ENCODE results near the gene RAB11FIP5. TPM values are rescaled to one million over a fixed set of nuclear protein-coding genes. Genes with fewer than 3 reads are reported as not detected.
"Not testable (repeated sequence)": the region's sequence is repeated elsewhere in the genome, so short reads cannot be mapped to it uniquely, and the experiment has no call there.

The RAB11FIP5 gene
- polyA plus RNA-seq, 4 donors = 5.1 to 37.3 (median 8.3) TPM

GRCh38 chr2:73069855-73070642 is 42.7 kb downstream of the RAB11FIP5 start:
- no peak for FAIRE-seq
- H3K36me3 ChIP-seq (ENCODE audit: control insufficient read depth in 3 of 3, insufficient read depth in 2 of 3, low read depth in 1 of 3, low read length in 3 of 3) = peaks cover 0 to 20% (median 0%) of the 10 kb centered on the region in 3 donors
- H3K4me3 ChIP-seq (ENCODE audit: low read depth in 1 of 3, low read length in 3 of 3) = peak overlapping the region; percentile 72 to 98 (median 97)
- DNase-seq = peak; percentile 28 to 31
- 6 to 15% (median 11%) methylated on average over 29 of the region's 29 CpGs for WGBS, 3 donors
- peaks cover 0 to 7% (median 0%) of the 10 kb centered on the region in 3 donors for H3K4me1 ChIP-seq (ENCODE audit: control insufficient read depth in 3 of 3, insufficient read depth in 2 of 3, low read depth in 1 of 3, low read length in 2 of 3)
- peak overlapping the region in 2 of 3 donors; percentile 84 to 99 for H3K27ac ChIP-seq (ENCODE audit: low read depth in 1 of 3, low read length in 2 of 3)
- no peaks in the 10 kb centered on the region for H3K9me3 ChIP-seq (ENCODE audit: control insufficient read depth in 2 of 2, insufficient read depth in 1 of 2, low read depth in 1 of 2, low read length in 1 of 2)
- no peaks in the 10 kb centered on the region for H3K27me3 ChIP-seq (ENCODE audit: control insufficient read depth in 3 of 3, insufficient read depth in 3 of 3, low read length in 3 of 3)

GRCh38 chr2:73069041-73069854 is 43.5 kb downstream of the RAB11FIP5 start:
- FAIRE-seq (no peak), DNase-seq (peak in 1 of 2 donors; percentile 4)
- WGBS, 3 donors = 36 to 61% (median 49%) methylated on average over 7 of the region's 7 CpGs
- Histone ChIP-seq H3K27me3 (ENCODE audit: control insufficient read depth in 3 of 3, insufficient read depth in 3 of 3, low read length in 3 of 3) (no peaks in the 10 kb centered on the region), H3K9me3 (ENCODE audit: control insufficient read depth in 2 of 2, insufficient read depth in 1 of 2, low read depth in 1 of 2, low read length in 1 of 2) (no peaks in the 10 kb centered on the region), H3K27ac (ENCODE audit: low read depth in 1 of 3, low read length in 2 of 3) (no peak overlapping the region), H3K36me3 (ENCODE audit: control insufficient read depth in 3 of 3, insufficient read depth in 2 of 3, low read depth in 1 of 3, low read length in 3 of 3) (peaks cover 0 to 12% (median 0%) of the 10 kb centered on the region in 3 donors), H3K4me1 (ENCODE audit: control insufficient read depth in 3 of 3, insufficient read depth in 2 of 3, low read depth in 1 of 3, low read length in 2 of 3) (peaks cover 0 to 11% (median 0%) of the 10 kb centered on the region in 3 donors), H3K4me3 (ENCODE audit: low read depth in 1 of 3, low read length in 3 of 3) (peak overlapping the region in 2 of 3 donors; percentile 97 to 98)

GRCh38 chr2:73068147-73068546 is 44.6 kb downstream of the RAB11FIP5 start:
- Histone ChIP-seq H3K36me3 (ENCODE audit: control insufficient read depth in 3 of 3, insufficient read depth in 2 of 3, low read depth in 1 of 3, low read length in 3 of 3) (peaks cover 0 to 2% (median 0%) of the 10 kb centered on the region in 3 donors), H3K27me3 (ENCODE audit: control insufficient read depth in 3 of 3, insufficient read depth in 3 of 3, low read length in 3 of 3) (no peaks in the 10 kb centered on the region), H3K9me3 (ENCODE audit: control insufficient read depth in 2 of 2, insufficient read depth in 1 of 2, low read depth in 1 of 2, low read length in 1 of 2) (no peaks in the 10 kb centered on the region), H3K4me1 (ENCODE audit: control insufficient read depth in 3 of 3, insufficient read depth in 2 of 3, low read depth in 1 of 3, low read length in 2 of 3) (peaks cover 0 to 16% (median 0%) of the 10 kb centered on the region in 3 donors), H3K27ac (ENCODE audit: low read depth in 1 of 3, low read length in 2 of 3) (no peak overlapping the region), H3K4me3 (ENCODE audit: low read depth in 1 of 3, low read length in 3 of 3) (no peak overlapping the region)
- DNase-seq (no peak), FAIRE-seq (no peak)
- WGBS, 3 donors = 83 to 92% (median 91%) methylated on average over 2 of the region's 2 CpGs

- 89 to 93% (median 92%) methylated on average over 2 of the region's 2 CpGs for WGBS, 3 donors
Measured at GRCh38 chr2:73067043-73067442, 45.7 kb downstream of the RAB11FIP5 start.

GRCh38 chr2:73065070-73065469 is 47.7 kb downstream of the RAB11FIP5 start:
- not testable (repeated sequence) for FAIRE-seq

More at GRCh38 chr2:73067043-73067442, 45.7 kb downstream of the RAB11FIP5 start:
- Histone ChIP-seq H3K9me3 (ENCODE audit: control insufficient read depth in 2 of 2, insufficient read depth in 1 of 2, low read depth in 1 of 2, low read length in 1 of 2) (no peaks in the 10 kb centered on the region), H3K27ac (ENCODE audit: low read depth in 1 of 3, low read length in 2 of 3) (no peak overlapping the region), H3K4me3 (ENCODE audit: low read depth in 1 of 3, low read length in 3 of 3) (no peak overlapping the region), H3K4me1 (ENCODE audit: control insufficient read depth in 3 of 3, insufficient read depth in 2 of 3, low read depth in 1 of 3, low read length in 2 of 3) (peaks cover 0 to 16% (median 0%) of the 10 kb centered on the region in 3 donors), H3K27me3 (ENCODE audit: control insufficient read depth in 3 of 3, insufficient read depth in 3 of 3, low read length in 3 of 3) (no peaks in the 10 kb centered on the region), H3K36me3 (ENCODE audit: control insufficient read depth in 3 of 3, insufficient read depth in 2 of 3, low read depth in 1 of 3, low read length in 3 of 3) (peaks cover 0 to 5% (median 0%) of the 10 kb centered on the region in 3 donors)
- DNase-seq = no peak
- FAIRE-seq = no peak

GRCh38 chr2:73063909-73064875 is 48.6 kb downstream of the RAB11FIP5 start:
- H3K27me3 ChIP-seq (ENCODE audit: control insufficient read depth in 3 of 3, insufficient read depth in 3 of 3, low read length in 3 of 3) = no peaks in the 10 kb centered on the region
- no peak overlapping the region for H3K4me3 ChIP-seq (ENCODE audit: low read depth in 1 of 3, low read length in 3 of 3)
- H3K4me1 ChIP-seq (ENCODE audit: control insufficient read depth in 3 of 3, insufficient read depth in 2 of 3, low read depth in 1 of 3, low read length in 2 of 3) = peaks cover 0 to 10% (median 0%) of the 10 kb centered on the region in 3 donors
- peaks cover 0 to 6% (median 0%) of the 10 kb centered on the region in 3 donors for H3K36me3 ChIP-seq (ENCODE audit: control insufficient read depth in 3 of 3, insufficient read depth in 2 of 3, low read depth in 1 of 3, low read length in 3 of 3)
- no peaks in the 10 kb centered on the region for H3K9me3 ChIP-seq (ENCODE audit: control insufficient read depth in 2 of 2, insufficient read depth in 1 of 2, low read depth in 1 of 2, low read length in 1 of 2)
- peak overlapping the region in 1 of 3 donors; percentile 57 for H3K27ac ChIP-seq (ENCODE audit: low read depth in 1 of 3, low read length in 2 of 3)
- 31 to 70% (median 45%) methylated on average over 8 of the region's 8 CpGs for WGBS, 3 donors
- FAIRE-seq (no peak), DNase-seq (peak; percentile 20 to 51)

More at GRCh38 chr2:73065070-73065469, 47.7 kb downstream of the RAB11FIP5 start:
- H3K36me3 ChIP-seq (ENCODE audit: control insufficient read depth in 3 of 3, insufficient read depth in 2 of 3, low read depth in 1 of 3, low read length in 3 of 3); H3K9me3 ChIP-seq (ENCODE audit: control insufficient read depth in 2 of 2, insufficient read depth in 1 of 2, low read depth in 1 of 2, low read length in 1 of 2); H3K27me3 ChIP-seq (ENCODE audit: control insufficient read depth in 3 of 3, insufficient read depth in 3 of 3, low read length in 3 of 3); H3K4me3 ChIP-seq (ENCODE audit: low read depth in 1 of 3, low read length in 3 of 3); DNase-seq; H3K27ac ChIP-seq (ENCODE audit: low read depth in 1 of 3, low read length in 2 of 3): not testable (repeated sequence)
- WGBS, 3 donors = 97 to 98% (median 97%) methylated on average over 5 of the region's 5 CpGs
- H3K4me1 ChIP-seq (ENCODE audit: control insufficient read depth in 3 of 3, insufficient read depth in 2 of 3, low read depth in 1 of 3, low read length in 2 of 3) = peaks cover 0 to 16% (median 0%) of the 10 kb centered on the region in 3 donors

GRCh38 chr2:73063472-73063871 is 49.3 kb downstream of the RAB11FIP5 start:
- DNase-seq (no peak), FAIRE-seq (no peak)
- H3K27ac ChIP-seq (ENCODE audit: low read depth in 1 of 3, low read length in 2 of 3) = no peak overlapping the region
- H3K4me1 ChIP-seq (ENCODE audit: control insufficient read depth in 3 of 3, insufficient read depth in 2 of 3, low read depth in 1 of 3, low read length in 2 of 3) = peaks cover 0 to 9% (median 0%) of the 10 kb centered on the region in 3 donors
- H3K27me3 ChIP-seq (ENCODE audit: control insufficient read depth in 3 of 3, insufficient read depth in 3 of 3, low read length in 3 of 3) = no peaks in the 10 kb centered on the region
- 64 to 79% (median 71%) methylated on average over 4 of the region's 4 CpGs for WGBS, 3 donors
- peaks cover 0 to 12% (median 0%) of the 10 kb centered on the region in 3 donors for H3K36me3 ChIP-seq (ENCODE audit: control insufficient read depth in 3 of 3, insufficient read depth in 2 of 3, low read depth in 1 of 3, low read length in 3 of 3)
- H3K4me3 ChIP-seq (ENCODE audit: low read depth in 1 of 3, low read length in 3 of 3) = no peak overlapping the region
- no peaks in the 10 kb centered on the region for H3K9me3 ChIP-seq (ENCODE audit: control insufficient read depth in 2 of 2, insufficient read depth in 1 of 2, low read depth in 1 of 2, low read length in 1 of 2)
